Measurements from ENCODE around the gene CNTN1.

The CNTN1 gene

DNA sequence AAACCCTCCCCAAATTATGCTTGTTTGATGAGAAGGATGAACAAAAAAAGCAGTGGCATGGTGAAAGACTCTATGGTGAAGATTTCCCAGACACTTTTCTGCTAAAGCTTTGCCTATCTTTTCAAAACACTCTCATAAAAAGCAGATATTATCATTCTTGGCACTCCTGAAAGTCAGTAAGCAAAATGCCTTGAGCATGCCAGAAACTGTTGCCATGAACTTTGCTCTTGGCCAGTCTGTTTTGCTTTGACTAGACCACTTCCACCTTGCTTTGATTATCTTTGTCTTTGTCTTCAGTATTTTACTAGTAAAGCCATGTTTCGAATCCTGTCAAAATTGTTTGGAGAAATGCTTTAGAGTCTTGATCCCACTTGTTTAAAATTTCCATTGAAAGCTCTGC lies 110.4 kb downstream of the CNTN1 start:
- no peak for DNase-seq (ENCODE audit: low read depth)
- TF ChIP-seq, protein P1, sequence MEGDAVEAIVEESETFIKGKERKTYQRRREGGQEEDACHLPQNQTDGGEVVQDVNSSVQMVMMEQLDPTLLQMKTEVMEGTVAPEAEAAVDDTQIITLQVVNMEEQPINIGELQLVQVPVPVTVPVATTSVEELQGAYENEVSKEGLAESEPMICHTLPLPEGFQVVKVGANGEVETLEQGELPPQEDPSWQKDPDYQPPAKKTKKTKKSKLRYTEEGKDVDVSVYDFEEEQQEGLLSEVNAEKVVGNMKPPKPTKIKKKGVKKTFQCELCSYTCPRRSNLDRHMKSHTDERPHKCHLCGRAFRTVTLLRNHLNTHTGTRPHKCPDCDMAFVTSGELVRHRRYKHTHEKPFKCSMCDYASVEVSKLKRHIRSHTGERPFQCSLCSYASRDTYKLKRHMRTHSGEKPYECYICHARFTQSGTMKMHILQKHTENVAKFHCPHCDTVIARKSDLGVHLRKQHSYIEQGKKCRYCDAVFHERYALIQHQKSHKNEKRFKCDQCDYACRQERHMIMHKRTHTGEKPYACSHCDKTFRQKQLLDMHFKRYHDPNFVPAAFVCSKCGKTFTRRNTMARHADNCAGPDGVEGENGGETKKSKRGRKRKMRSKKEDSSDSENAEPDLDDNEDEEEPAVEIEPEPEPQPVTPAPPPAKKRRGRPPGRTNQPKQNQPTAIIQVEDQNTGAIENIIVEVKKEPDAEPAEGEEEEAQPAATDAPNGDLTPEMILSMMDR (IDR thresholded peaks at IDR 0.05; ENCODE audit: insufficient read depth, low read depth, low read length, missing control alignments) = no peak
- no peak overlapping the region for H3K4me3 ChIP-seq (ENCODE audit: low read depth, low read length)

DNA sequence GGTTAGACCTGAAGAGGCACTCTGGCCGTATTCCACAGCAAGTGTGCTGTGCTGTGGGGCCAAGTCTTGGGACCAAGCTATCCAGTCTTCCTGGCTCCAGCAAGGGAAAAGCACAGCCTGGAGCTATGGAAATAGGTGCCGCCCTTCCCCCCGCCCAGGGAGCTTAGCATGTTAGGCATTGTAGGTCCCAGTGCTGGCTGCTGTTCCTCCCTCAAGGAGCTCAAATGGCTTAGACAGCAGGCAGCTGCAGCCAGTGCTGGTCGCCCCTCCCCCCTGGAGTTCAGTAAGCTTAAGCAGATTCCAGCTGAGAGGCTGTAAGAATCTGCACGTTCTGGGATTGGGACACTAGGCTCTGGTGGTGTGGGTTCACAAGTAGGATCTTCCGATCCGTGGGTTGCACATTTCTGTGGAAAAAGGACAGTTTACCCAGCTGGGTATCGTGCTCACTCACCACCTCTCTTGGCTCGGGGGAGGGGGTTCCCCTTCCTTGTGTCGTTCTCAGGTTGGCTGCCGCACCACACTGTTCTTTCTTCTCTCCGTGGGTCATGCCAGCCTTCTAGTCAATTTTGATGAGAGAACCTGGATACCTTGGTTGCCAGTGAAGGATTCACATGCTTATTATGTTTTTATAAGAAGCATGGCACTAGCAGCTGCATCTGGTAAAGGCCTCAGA lies 127.3 kb downstream of the CNTN1 start:
- TF ChIP-seq, protein P1 (IDR thresholded peaks at IDR 0.05; ENCODE audit: insufficient read depth, low read depth, low read length, missing control alignments) = no peak
- DNase-seq (ENCODE audit: low read depth) = no peak
- no peak overlapping the region for H3K4me3 ChIP-seq (ENCODE audit: low read depth, low read length)

DNA sequence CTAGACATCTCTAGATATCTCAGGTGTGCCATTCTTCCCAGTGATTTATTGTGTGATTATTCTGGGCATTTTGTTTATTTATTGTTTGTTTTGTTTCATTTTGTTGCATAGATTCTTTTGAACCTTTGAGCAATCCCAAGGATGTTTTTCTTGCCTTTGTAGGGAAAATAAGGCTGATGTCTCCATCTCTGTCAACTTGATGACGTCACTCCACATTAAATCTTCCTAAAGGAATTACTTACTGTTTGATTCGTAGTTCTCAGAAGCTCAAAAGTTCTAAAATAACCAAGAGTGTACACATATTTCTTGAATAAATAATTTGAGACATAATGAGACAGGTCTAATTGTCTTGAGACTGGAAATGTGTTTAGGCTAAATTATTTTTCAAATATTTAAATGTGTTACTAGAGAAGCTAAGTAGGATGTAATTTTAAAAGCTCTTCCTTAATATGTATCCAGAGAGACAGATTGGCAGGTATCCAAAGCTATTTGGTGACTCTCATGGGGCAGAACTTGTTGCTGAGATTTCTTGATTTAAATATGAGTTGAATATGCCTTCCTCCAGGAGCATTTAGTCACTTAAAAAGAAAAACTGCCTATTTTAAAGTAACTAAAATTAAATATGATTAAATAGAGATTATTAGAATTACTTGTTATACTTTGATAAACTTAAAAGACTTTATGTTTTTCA lies 128.7 kb downstream of the CNTN1 start:
- no peak for DNase-seq (ENCODE audit: low read depth)
- TF ChIP-seq, protein P1 (IDR thresholded peaks at IDR 0.05; ENCODE audit: insufficient read depth, low read depth, low read length, missing control alignments) = no peak
- no peak overlapping the region for H3K4me3 ChIP-seq (ENCODE audit: low read depth, low read length)

DNA sequence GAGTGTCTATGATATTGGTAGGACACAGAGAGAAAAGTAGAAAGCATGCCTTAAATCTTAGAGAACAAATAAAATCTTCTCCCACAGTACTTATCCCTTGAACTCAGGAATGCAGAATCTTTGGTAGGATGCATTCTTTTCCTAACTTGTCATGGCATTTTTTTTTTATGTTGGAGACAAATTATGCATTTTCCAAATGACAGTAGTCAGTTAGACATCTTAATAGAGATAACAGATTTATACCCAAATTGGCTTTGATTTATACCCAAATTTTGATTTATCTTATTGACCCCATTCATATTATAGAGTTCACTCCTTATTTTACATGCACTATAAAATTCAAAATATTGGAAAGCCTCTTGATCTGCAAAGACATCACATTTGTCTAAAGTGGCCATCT lies 132.9 kb downstream of the CNTN1 start:
- DNase-seq (ENCODE audit: low read depth) = no peak
- TF ChIP-seq, protein P1 (IDR thresholded peaks at IDR 0.05; ENCODE audit: insufficient read depth, low read depth, low read length, missing control alignments) = no peak
- no peak overlapping the region for H3K4me3 ChIP-seq (ENCODE audit: low read depth, low read length)

DNA sequence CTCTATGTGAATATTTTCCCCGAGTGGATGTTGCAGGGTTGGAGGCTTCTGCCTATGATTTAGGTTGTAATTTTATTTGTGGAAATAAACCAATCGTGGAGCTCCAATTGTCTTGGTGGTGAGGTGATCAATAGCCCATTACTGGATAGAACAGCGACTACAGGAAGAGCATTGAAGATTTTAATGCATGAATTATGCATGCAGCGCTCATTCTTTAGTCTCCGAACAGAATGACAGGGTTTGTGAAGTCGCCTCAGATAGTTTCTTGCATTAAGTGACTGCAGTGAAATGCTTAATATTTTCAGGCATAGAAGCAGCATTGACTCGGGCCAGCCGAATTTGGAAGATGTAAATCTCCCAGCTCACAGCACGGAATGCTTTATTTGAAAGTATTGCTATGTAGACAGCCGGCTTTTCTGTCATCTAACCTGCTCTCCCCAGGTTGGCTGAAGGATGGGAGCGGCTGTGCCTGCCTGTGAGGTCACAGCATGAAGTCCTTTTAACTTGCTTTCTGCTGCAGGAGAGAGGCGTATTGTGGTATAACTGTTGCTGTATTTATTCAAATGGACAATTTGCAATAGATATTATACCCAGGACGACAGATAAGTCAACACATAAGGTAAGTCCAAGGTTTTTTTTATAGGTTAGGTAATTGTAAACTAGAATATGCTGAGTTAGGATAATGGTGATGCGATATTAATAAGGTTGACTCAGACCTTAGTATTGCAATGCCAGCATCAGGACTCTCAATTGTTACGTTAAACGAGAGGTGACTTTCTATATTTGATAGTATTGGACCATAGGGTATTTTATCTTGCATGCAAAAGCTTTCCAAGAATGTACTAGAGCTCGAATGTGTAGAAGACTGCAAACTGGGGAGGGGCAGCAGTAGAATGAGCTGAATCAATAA lies 135.7 kb downstream of the CNTN1 start:
- H3K4me3 ChIP-seq (ENCODE audit: low read depth, low read length) = no peak overlapping the region
- TF ChIP-seq, protein P1 (IDR thresholded peaks at IDR 0.05; ENCODE audit: insufficient read depth, low read depth, low read length, missing control alignments) = no peak
- no peak for DNase-seq (ENCODE audit: low read depth)

DNA sequence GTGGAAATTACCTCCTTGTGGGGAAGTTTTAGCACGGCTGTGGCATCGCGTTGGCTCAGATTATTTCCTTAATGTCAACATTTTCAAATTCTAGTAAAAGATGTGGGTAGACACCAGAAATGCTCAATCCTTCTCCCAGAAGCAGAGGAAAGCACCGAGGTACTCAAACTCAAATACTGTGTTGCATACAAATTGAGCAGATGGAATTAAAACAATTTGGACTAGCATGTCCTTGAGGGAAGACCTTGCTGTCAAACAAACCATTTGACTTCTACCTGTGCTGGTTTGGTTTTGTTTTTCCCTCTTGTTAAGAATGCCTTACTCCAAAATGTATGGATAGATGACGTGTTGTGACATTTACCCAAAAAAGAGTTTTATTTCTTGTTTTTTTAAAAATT lies 136.4 kb downstream of the CNTN1 start:
- TF ChIP-seq, protein P1 (IDR thresholded peaks at IDR 0.05; ENCODE audit: insufficient read depth, low read depth, low read length, missing control alignments) = no peak
- H3K4me3 ChIP-seq (ENCODE audit: low read depth, low read length) = no peak overlapping the region
- no peak for DNase-seq (ENCODE audit: low read depth)
